Kidney tubule cell (primary cell): ENCODE data around the gene AQP11.
"Not testable (repeated sequence)": the region's sequence is repeated elsewhere in the genome, so short reads cannot be mapped to it uniquely, and the experiment has no call there.

Experiments
- DNase-seq: peaks from one replicate; pipeline ENCODE4 v3.0.0-alpha.2; 2018; ENCODE audit warnings: low spot score

Gene AQP11

DNA sequence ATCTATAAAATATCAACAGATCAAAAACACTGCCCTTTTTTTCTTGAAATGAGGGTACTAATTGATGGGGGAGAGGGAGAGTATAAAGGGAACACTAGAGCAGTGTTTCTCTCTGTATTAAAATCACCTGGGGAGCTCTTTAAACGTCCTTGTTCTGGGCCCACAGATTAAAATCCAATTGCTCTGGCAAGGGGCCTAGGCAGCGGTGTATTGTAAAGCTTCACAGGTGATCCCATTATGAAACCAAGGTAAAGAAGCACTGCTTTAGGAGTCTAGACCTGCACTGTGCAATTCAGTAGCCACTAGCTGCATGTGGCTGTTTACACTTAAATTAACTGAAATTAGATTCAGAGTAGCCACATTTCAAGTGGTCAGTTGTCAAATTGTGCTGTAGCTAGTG, 3.0 kb downstream of the AQP11 start:
- DNase-seq: no peak

- DNase-seq: no peak
Observed at GRCh38 chr11:77593883-77594282, 4.1 kb downstream of the AQP11 start.

- no peak for DNase-seq
Observed at GRCh38 chr11:77596626-77597025, 6.9 kb downstream of the AQP11 start.

DNA sequence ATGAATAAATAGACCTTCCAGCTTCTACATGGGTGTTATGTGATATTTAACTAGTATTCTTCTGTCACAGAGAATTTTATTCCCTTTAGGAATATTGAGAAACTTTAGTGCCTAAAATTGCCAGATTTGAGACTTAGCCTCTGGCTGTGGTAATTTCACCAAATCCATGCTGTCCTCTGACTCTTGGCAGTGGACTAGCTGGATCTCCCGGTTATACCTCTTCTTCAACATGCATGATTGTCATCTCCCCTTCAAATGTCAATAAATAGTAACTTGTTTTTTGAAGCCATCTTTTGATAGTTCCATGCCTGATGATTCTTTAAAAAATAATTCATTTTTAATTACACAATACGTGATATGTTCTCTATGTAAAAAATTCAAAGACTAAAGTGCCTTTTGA, 8.4 kb downstream of the AQP11 start:
- DNase-seq: no peak

DNA sequence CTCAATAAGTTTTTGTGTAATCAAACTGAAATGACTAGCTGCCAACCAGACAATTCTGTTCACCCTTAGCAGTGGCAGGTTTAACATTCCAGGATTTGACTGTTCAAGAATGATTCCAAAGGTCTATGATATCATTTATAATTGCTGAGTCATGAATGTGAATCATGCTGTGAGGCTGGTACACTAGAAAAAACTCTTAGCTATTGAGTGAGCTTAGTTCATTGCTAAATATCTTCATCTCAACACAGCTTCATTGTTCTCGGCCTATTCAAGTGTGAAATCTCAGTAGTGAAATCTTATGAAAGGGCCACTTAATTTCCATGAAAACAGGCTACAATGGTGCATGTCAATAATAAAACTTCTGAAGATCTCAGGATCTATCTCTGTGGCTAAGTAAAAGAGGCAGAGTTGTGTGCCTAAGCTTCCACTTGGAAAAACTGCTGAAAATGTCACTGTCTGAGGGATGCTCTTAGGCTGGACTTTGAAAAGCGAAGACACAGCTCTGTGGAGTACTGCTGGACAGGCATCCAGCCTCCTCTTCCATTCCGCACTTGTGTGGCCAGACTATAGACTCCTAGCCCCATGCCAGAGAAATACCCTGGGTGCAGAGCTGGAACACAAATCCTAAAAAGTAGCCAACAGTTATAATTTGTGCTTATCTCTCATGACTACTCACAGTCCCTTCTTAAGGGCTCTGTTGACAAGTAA, 12.8 kb downstream of the AQP11 start:
- peak; percentile 95 for DNase-seq

- no peak for DNase-seq
Observed at GRCh38 chr11:77604281-77604680, 14.5 kb downstream of the AQP11 start.

GRCh38 chr11:77609234-77609633, 19.5 kb downstream of the AQP11 start:
- DNase-seq: no peak

DNA sequence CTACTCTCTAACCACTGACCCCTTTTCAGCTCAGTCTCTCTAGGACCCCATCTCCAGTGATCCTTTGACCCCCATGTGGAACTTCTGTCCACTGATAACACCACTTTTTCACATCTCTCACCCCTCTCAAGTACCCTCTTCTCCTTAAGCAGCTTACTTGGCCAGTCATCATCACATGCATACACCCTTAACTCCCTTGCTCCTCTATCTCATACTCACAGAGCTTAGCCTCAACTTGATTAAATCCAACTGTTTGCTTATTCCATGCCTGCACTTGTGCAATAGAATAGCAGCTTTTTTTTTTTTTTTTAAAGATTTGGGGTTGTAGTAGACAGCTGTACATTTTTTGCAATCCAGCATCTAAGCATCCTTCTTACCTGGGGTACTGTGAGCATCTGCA, 22.2 kb downstream of the AQP11 start:
- DNase-seq: no peak

DNA sequence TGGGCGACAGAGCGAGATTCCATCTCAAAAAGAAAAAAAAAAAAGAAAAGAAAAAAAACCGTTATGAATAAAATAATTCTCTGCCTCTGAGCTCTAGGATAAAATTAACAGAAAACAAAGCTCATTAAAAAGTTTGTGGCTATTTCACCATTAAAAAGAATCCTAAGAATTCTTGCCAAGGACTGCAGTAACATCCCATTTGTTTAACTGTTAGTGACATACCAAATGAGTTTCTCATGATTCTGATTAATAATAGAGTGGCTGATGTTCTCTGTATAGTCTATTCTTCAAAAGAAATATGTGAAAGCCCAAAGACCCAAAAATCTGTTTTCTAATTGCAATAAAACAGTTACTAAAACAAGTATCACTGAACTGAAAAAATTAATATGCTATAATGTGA, 28.1 kb downstream of the AQP11 start:
- peak; percentile 32 for DNase-seq

DNA sequence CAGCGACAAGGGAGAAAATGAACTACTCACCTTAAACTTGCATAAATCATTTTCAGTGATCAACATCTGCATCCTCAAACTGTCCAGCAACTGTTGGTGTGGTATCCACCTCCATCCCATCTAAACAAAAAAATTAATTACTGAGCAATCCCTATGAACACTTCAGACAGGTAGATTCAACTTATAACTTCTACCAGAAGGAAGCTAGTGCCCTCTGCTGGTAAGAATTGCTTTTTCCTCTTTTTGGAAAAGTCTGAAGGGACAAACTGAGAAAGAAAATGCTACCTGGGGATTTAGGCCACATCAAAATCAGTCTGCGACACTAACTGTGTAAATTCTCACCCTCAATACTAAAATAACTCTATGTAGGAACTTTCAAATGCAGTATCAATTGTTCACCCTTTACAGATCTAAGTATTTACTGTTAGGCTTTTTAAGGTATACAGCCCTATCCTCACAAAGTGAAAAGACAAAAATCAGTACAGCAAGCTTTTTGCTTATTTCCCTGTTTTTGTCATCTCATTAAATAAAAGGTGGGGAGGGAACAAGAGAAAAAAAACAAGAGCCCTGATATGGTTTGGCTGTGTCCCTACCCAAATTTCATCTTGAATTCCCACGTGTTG, 29.9 kb downstream of the AQP11 start:
- DNase-seq: peak; percentile 61

GRCh38 chr11:77630157-77630710, 40.5 kb downstream of the AQP11 start:
- no peak for DNase-seq

GRCh38 chr11:77633926-77634325, 44.2 kb downstream of the AQP11 start:
- not testable (repeated sequence) for DNase-seq

GRCh38 chr11:77636731-77637344, 47.1 kb downstream of the AQP11 start:
- DNase-seq: no peak

DNA sequence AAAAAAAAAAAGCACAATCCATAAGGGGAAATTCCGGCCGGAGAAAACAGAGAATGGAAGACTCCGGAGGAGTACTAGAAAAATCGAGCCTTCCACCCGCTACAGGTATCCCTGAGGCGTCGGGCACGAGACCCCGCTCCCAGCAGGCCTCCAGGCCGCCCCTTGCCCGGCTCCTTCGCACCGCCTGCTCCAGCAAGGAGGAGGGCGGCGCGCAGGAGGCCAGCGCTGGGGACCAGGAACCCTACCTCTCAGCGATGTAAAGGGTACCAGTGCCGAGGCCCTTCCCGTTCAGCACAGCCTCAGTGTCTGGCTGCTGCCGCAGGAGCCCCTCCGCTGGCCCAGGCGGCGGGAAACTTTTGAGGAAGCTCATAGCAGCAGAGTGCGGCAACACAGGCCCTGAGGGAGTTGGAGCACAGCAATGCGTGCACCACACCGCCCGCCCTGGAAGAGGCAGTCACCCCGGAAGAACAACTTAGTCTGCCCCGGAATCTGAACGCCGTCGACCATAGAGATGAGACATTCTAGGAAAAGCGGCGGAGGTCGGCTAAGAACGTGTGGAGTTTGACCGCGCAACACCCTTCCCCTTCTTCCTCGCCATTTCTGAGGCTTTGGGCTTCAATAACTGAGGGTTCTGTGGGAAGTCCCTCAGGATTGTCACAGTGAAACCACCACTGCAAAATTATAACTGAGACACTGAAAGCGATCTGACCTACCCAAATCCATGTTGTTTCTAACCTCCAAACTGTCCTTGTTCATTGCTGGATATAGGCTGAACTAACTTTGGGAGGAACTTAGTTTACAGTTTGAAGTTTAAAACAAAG, 47.8 kb downstream of the AQP11 start, which contains the start of gene CLNS1A:
Gene CLNS1A, minus strand, starts transcription at position 450 of the 821 bp plus-strand sequence. Its CDS starts 80 bp downstream, at position 370.
- peak; percentile 90 for DNase-seq

- no peak for DNase-seq
Observed at GRCh38 chr11:77642228-77642627, 52.5 kb downstream of the AQP11 start.

- DNase-seq: no peak
Observed at GRCh38 chr11:77644887-77645286, 55.1 kb downstream of the AQP11 start.

- DNase-seq: no peak
Observed at GRCh38 chr11:77647654-77648305, 58.0 kb downstream of the AQP11 start.

DNA sequence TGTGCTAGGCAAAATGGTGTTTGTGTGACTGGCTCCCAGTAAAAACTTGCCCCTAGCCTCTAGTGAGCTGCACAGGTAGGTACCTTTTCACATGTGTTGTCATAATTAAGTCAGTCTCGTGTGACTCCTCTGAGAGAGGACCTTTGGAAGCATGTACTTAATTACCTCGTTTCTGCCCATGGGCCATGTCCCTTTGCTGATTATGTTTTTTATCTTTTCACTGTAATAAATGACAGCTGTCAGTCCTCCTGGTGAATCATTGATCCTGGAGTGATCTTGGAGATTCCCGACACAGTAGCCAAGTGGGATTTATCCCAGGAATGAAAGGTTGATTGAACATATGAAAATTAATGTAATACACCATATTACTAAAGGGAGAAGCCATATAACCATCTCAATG, 60.4 kb downstream of the AQP11 start:
- DNase-seq: no peak

DNA sequence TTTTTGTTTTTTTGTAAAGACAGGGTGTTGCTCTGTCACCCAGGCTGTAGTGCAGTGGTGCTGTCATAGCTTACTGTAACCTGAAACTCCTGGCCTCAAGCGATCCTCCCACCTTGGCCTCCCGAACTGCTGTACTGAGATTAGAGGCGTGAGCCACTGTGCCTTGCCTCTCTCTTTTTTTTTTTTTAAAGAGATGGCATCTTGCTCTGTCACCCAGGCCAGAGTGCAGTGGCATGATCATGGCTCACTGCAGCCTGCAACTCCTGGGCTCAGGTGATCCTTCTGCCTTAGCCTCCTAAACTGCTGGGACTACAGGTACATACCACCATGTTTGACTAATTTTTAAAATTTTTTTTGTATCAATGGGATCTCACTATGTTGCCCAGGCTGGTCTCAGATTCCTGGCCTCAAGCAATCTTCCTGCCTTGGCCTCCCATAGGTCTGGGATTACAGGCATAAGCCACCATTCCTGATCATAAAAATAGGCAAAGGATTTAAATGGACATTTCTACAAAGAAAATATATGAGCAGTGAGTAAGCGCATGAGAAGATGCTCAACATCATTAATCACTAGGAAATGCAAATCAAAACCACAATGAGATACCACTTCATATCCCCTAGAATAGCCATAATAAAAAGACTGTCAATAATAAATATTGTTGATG, 65.1 kb downstream of the AQP11 start:
- DNase-seq: no peak

DNA sequence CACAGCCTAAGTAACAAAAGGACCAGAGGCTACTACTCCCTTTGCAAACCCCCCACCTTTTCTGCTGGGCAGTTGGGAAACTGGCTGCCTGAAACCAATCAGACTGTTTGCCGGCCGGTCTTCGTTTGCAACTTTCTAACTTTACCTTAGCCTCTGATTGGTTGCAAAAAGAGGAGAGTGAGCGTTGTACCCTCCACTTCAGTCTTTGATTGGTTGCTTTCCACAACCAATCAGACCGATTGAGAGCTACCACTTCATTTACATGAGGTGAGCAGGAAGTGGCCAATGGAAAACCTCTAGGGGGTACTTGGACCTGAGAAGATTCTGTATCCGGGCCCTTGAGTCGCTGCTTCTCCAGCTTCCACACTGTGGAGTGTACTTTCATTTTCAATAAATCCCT, 66.6 kb downstream of the AQP11 start:
- DNase-seq: no peak
